ENCODE measurements around the gene OR2T5.
"Not testable (repeated sequence)": the region's sequence is repeated elsewhere in the genome, so short reads cannot be mapped to it uniquely, and the experiment has no call there.

OR2T5 gene

GRCh38 chr1:248488289-248488688 lies at the start of gene OR2T5:
Gene OR2T5 (plus strand): TSS chr1:248488589. CDS start chr1:248488589, 0 bp downstream.
- DNase-seq (ENCODE audit: low spot score); in situ Hi-C loops (cut with MboI; ENCODE audit: low pct_unique_long_range_greater_than_20kb, low sequenced_read_pairs, unreplicated experiment): not testable (repeated sequence)

GRCh38 chr1:248438668-248439067 lies 49.7 kb upstream of the OR2T5 start:
- in situ Hi-C loops (cut with MboI; ENCODE audit: low pct_unique_long_range_greater_than_20kb, low sequenced_read_pairs, unreplicated experiment); DNase-seq (ENCODE audit: low spot score): not testable (repeated sequence)

GRCh38 chr1:248439283-248439682 lies 49.1 kb upstream of the OR2T5 start:
- in situ Hi-C loops (cut with MboI; ENCODE audit: low pct_unique_long_range_greater_than_20kb, low sequenced_read_pairs, unreplicated experiment); DNase-seq (ENCODE audit: low spot score): not testable (repeated sequence)

GRCh38 chr1:248442500-248443277 lies 45.7 kb upstream of the OR2T5 start:
- in situ Hi-C loops (cut with MboI; ENCODE audit: low pct_unique_long_range_greater_than_20kb, low sequenced_read_pairs, unreplicated experiment): loop anchor here (5.0 kb wide), 1 partner anchor 210 kb away; no protein-coding TSS in a partner anchor
- DNase-seq (ENCODE audit: low spot score): not testable (repeated sequence)

GRCh38 chr1:248444603-248445002 lies 43.8 kb upstream of the OR2T5 start:
- in situ Hi-C loops (cut with MboI; ENCODE audit: low pct_unique_long_range_greater_than_20kb, low sequenced_read_pairs, unreplicated experiment): loop anchor here (5.0 kb wide), 1 partner anchor 208 kb away; no protein-coding TSS in a partner anchor
- not testable (repeated sequence) for DNase-seq (ENCODE audit: low spot score)

- in situ Hi-C loops (cut with MboI; ENCODE audit: low pct_unique_long_range_greater_than_20kb, low sequenced_read_pairs, unreplicated experiment); DNase-seq (ENCODE audit: low spot score): not testable (repeated sequence)
Observed at GRCh38 chr1:248445399-248445798, 43.0 kb upstream of the OR2T5 start, which contains the start of gene OR2T2. Gene OR2T2 (plus strand): TSS chr1:248445637. CDS start chr1:248452798, 7,161 bp downstream.

- in situ Hi-C loops (cut with MboI; ENCODE audit: low pct_unique_long_range_greater_than_20kb, low sequenced_read_pairs, unreplicated experiment); DNase-seq (ENCODE audit: low spot score): not testable (repeated sequence)
Observed at GRCh38 chr1:248448409-248449074, 39.8 kb upstream of the OR2T5 start.

GRCh38 chr1:248449821-248450465 lies 38.4 kb upstream of the OR2T5 start:
- DNase-seq (ENCODE audit: low spot score); in situ Hi-C loops (cut with MboI; ENCODE audit: low pct_unique_long_range_greater_than_20kb, low sequenced_read_pairs, unreplicated experiment): not testable (repeated sequence)

- in situ Hi-C loops (cut with MboI; ENCODE audit: low pct_unique_long_range_greater_than_20kb, low sequenced_read_pairs, unreplicated experiment); DNase-seq (ENCODE audit: low spot score): not testable (repeated sequence)
Observed at GRCh38 chr1:248450466-248451145, 37.8 kb upstream of the OR2T5 start.

- DNase-seq (ENCODE audit: low spot score); in situ Hi-C loops (cut with MboI; ENCODE audit: low pct_unique_long_range_greater_than_20kb, low sequenced_read_pairs, unreplicated experiment): not testable (repeated sequence)
Observed at GRCh38 chr1:248453619-248454018, 34.8 kb upstream of the OR2T5 start.

GRCh38 chr1:248455045-248455444 lies 33.3 kb upstream of the OR2T5 start:
- DNase-seq (ENCODE audit: low spot score); in situ Hi-C loops (cut with MboI; ENCODE audit: low pct_unique_long_range_greater_than_20kb, low sequenced_read_pairs, unreplicated experiment): not testable (repeated sequence)

GRCh38 chr1:248456635-248457034 lies 31.8 kb upstream of the OR2T5 start:
- DNase-seq (ENCODE audit: low spot score); in situ Hi-C loops (cut with MboI; ENCODE audit: low pct_unique_long_range_greater_than_20kb, low sequenced_read_pairs, unreplicated experiment): not testable (repeated sequence)

- in situ Hi-C loops (cut with MboI; ENCODE audit: low pct_unique_long_range_greater_than_20kb, low sequenced_read_pairs, unreplicated experiment); DNase-seq (ENCODE audit: low spot score): not testable (repeated sequence)
Observed at GRCh38 chr1:248459117-248459516, 29.3 kb upstream of the OR2T5 start.
